Bronchial epithelial cell (primary cell): Measurements from ENCODE around the gene SCUBE2. TPM values are rescaled to one million over a fixed set of nuclear protein-coding genes. Genes with fewer than 3 reads are reported as not detected.

Experiments used
- DNase-seq: peaks from one replicate; pipeline ENCODE4 v3.0.0-alpha.2; 2010; ENCODE audit warnings: low read depth
- FAIRE-seq: peaks from 2 replicates; lab custom pipeline; 2011; peaks lifted over from hg19 to GRCh38; lab: Jason Lieb, UNC
- H3K27me3 ChIP-seq: 2 replicates; pipeline ENCODE4 v1.5.1; 2011; ENCODE audit warnings: low read length; ENCODE audit not compliant: control insufficient read depth, insufficient read depth
- H3K36me3 ChIP-seq: 2 replicates; pipeline ENCODE4 v1.5.1; 2011; ENCODE audit warnings: low read length; ENCODE audit not compliant: control insufficient read depth, insufficient read depth
- H3K4me3 ChIP-seq: 2 replicates; pipeline ENCODE4 v1.5.1; 2011; ENCODE audit warnings: mild to moderate bottlenecking, low read depth, low read length, control low read depth
- CTCF ChIP-seq: IDR thresholded peaks from 2 replicates; pipeline ENCODE4 v1.5.1; 2011; ENCODE audit warnings: mild to moderate bottlenecking, moderate library complexity, low read length, control low read depth, inconsistent platforms; ENCODE audit not compliant: insufficient read depth, severe bottlenecking
- total RNA-seq: library from RNA; depleted of rRNA; stranded (reverse); fragments of >200 nt; gene quantifications from 2 replicates; pipeline ENCODE4 v1.2.1, GENCODE V29; 2014

The SCUBE2 gene
- total RNA-seq, 1 donor from 2014 or later = not detected

GRCh38 chr11:9118277-9118676, 26.9 kb upstream of the SCUBE2 start:
- Histone ChIP-seq H3K36me3 (no peaks in the 10 kb centered on the region), H3K4me3 (no peak overlapping the region), H3K27me3 (no peaks in the 10 kb centered on the region)
- DNase-seq = peak; percentile 2
- no peak for FAIRE-seq
- TF ChIP-seq CTCF = no peak

GRCh38 chr11:9112075-9112474, 20.7 kb upstream of the SCUBE2 start:
- no peaks in the 10 kb centered on the region for H3K36me3 ChIP-seq
- no peak overlapping the region for H3K4me3 ChIP-seq
- no peak for FAIRE-seq
- TF ChIP-seq CTCF = no peak
- DNase-seq = no peak
- H3K27me3 ChIP-seq = no peaks in the 10 kb centered on the region

- no peak for FAIRE-seq
These were observed 18.7 kb upstream of the SCUBE2 start for GRCh38 chr11:9109858-9110731.

GRCh38 chr11:9104580-9104979, 13.2 kb upstream of the SCUBE2 start:
- Histone ChIP-seq H3K27me3 (no peaks in the 10 kb centered on the region), H3K36me3 (no peaks in the 10 kb centered on the region), H3K4me3 (no peak overlapping the region)
- DNase-seq (no peak), FAIRE-seq (no peak)
- no peak for TF ChIP-seq CTCF

More at GRCh38 chr11:9109858-9110731, 18.7 kb upstream of the SCUBE2 start:
- TF ChIP-seq CTCF = no peak
- Histone ChIP-seq H3K27me3 (no peaks in the 10 kb centered on the region), H3K4me3 (no peak overlapping the region), H3K36me3 (no peaks in the 10 kb centered on the region)
- DNase-seq = peak; percentile 48

GRCh38 chr11:9103542-9104276, 12.3 kb upstream of the SCUBE2 start:
- no peak for TF ChIP-seq CTCF
- DNase-seq (no peak), FAIRE-seq (no peak)
- Histone ChIP-seq H3K27me3 (no peaks in the 10 kb centered on the region), H3K4me3 (no peak overlapping the region), H3K36me3 (no peaks in the 10 kb centered on the region)
